Upper lobe of left lung (tissue), 4 donors: Measurements from ENCODE around the gene TNFRSF8.

Experiments
- POLR2A ChIP-seq, 4 donors: fragments of 450-650 bp; IDR thresholded peaks; one replicate each; pipeline ENCODE4 v1.5.1; 2016 to 2017; ENCODE audit warnings: antibody characterized with exemption in 4 of 4, mild to moderate bottlenecking in 2 of 4
- TF ChIP-seq, protein P1 (sequence below), 6 experiments: fragments of 450-650 bp in 4 of 6; fragments of 200-600 bp in 2 of 6; sonication (generic) in 2 of 6; IDR thresholded peaks; one replicate each; pipeline ENCODE4 v1.5.1; 2016 to 2019; ENCODE audit warnings: antibody characterized with exemption in 6 of 6

DNA sequence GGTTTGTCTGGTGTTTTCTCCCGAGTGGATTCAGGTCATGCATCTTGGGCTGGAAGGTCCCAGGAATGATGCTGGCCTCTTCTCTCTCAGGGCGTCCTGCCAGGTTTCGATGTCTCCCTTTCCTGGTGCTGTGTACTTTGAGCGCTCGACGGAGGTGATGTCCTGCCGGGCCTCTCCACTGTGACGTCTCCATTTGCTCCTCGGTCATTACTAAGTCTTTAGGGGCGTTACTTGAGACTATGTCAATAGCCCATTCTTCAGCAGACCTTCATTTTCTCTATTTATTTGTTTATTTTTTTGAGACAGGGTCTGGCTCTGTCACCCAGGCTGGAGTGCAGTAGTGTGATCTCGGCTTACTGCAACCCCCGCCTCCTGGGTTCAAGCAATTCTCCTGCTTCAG is 66.5 kb downstream of the TNFRSF8 start:
- TF ChIP-seq, protein P1, sequence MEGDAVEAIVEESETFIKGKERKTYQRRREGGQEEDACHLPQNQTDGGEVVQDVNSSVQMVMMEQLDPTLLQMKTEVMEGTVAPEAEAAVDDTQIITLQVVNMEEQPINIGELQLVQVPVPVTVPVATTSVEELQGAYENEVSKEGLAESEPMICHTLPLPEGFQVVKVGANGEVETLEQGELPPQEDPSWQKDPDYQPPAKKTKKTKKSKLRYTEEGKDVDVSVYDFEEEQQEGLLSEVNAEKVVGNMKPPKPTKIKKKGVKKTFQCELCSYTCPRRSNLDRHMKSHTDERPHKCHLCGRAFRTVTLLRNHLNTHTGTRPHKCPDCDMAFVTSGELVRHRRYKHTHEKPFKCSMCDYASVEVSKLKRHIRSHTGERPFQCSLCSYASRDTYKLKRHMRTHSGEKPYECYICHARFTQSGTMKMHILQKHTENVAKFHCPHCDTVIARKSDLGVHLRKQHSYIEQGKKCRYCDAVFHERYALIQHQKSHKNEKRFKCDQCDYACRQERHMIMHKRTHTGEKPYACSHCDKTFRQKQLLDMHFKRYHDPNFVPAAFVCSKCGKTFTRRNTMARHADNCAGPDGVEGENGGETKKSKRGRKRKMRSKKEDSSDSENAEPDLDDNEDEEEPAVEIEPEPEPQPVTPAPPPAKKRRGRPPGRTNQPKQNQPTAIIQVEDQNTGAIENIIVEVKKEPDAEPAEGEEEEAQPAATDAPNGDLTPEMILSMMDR (IDR thresholded peaks at IDR 0.05) = no peak
- TF ChIP-seq POLR2A (IDR thresholded peaks at IDR 0.05) = no peak
